ENCODE measurements around the gene HCK. TPM values are rescaled to one million over a fixed set of nuclear protein-coding genes. Genes with fewer than 3 reads are reported as not detected.

The HCK gene
- total RNA-seq, result 0.65 TPM in 1 of 2 replicates, not detected in the other

DNA sequence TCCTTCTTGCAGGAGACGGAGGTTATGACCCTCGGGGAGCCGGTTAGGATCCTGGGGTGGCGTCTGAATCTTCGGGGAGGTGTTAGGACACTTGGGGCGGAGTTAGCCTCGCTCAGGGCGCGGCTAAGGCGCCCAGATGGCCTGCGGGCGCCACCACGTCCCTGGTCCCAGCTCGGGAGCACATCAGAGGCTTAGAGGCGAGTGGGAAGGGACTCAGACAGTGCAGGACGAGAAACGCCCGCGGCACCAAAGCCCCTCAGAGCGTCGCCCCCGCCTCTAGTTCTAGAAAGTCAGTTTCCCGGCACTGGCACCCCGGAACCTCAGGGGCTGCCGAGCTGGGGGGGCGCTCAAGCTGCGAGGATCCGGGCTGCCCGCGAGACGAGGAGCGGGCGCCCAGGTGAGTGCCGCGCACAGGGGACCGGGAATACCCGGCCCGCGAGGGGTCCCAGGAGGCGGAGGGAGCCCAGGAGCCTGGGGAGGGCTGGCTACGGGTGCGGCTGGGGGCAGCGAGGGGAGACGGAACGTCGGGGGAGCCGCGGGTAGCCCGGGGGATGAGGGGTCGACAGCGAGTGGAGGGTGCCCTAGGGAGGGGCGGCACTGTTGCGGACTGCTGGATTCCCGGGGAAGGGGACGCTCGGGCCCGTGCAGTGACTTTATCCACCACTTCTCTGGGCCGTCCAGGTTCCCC lies at the start of gene HCK:
Gene HCK, plus strand, starts transcription at position 153 of the 688 bp plus-strand sequence.

DNA sequence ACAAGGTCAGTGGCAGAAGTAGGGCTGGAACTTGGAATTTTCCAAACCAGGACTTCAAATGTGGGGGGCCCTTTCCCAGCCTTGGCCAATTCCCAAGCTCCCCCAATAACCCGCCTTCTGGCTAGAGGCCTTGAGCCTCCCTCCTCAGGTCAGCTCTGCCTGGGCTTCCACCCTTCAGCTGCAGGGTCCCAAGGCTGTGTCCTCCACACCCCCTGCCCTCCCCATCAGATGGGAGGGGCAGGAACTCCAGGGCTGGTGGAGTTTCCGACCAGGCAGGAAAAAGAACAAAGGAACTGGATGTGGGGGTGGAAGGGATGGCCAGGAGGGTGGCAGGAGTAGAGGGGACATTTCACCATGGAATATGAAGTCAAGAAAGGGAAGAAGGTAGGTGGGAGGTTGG lies 41.9 kb upstream of the HCK start, which contains the start of gene CCM2L:
Gene CCM2L, plus strand, starts transcription at position 338 of the 400 bp plus-strand sequence. Its CDS starts 17 bp downstream, at position 355.

DNA sequence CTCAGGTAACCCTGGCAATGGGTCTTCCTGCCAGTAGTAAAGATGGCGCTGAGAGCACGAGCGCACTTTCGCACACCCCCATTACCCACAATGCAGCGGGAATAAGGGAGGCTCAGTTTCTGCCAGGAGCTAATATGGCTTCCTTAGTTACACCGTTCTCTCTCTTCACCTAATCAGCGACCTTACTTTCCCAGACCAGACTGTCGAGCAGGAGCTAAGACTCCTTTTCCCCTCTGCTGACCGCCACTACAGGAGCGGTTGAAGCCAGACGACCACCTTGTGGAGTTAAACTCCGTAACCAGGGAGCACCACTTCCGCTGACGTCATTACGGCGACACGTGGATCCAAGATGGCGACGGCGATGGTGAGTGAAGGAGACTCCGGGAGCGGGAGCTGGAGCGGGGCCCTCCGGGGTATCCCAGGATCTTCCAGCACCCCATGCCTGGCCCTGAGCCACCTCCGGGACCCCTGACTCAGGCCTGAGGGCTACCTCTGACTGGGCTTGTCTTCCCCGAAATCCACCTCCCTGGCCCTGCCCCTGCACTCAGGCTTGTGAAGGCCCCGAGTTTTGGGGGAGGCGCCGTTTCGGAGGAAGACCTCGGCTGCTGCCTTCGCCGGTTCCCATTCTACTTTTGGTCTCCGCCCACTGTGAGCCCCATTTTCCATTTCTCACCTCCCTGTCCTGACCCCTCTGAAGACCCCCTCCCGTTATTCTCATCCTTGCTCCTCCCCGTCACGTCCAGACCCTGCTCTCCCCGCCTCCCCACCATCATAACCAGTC lies 57.5 kb downstream of the HCK start, which contains the start of gene TM9SF4:
Gene TM9SF4, plus strand, starts transcription at position 323 of the 781 bp plus-strand sequence. Its CDS starts 27 bp downstream, at position 350.

Small RNA genes lying within 50 kb of the gene (small RNA-seq; reads per million reads assigned to genes)
- gene RNA5SP481 (0.27 reads per million), gene RNA5SP482 (not detected)

Other genes with a start within 250 kb of the HCK start
- gene MYLK2, start 232.9 kb upstream of the HCK start, total RNA-seq, result under 0.01 and 0.12 TPM in 2 replicates
- gene FOXS1, start 206.6 kb upstream of the HCK start, total RNA-seq, result 0.16 TPM in 1 of 2 replicates, not detected in the other
- 2.1 TPM in 1 of 2 replicates, not detected in the other for gene DUSP15, start 181.7 kb upstream of the HCK start, total RNA-seq
- not detected in 2 replicates for gene TTLL9, start 181.6 kb upstream of the HCK start, total RNA-seq
- gene PDRG1, start 100.2 kb upstream of the HCK start, total RNA-seq, result 2.8 and 4.0 TPM in 2 replicates
- not detected in 2 replicates for gene XKR7, start 84.1 kb upstream of the HCK start, total RNA-seq
- not detected in 2 replicates for gene CCM2L, start 41.8 kb upstream of the HCK start, total RNA-seq
- 57.3 and 57.8 TPM in 2 replicates for gene TM9SF4, start 57.5 kb downstream of the HCK start, total RNA-seq
- gene PLAGL2, start 155.5 kb downstream of the HCK start, total RNA-seq, result 4.4 and 4.9 TPM in 2 replicates
- 44.9 and 51.1 TPM in 2 replicates for gene POFUT1, start 155.6 kb downstream of the HCK start, total RNA-seq
- gene KIF3B, start 225.4 kb downstream of the HCK start, total RNA-seq, result 31.8 and 32.8 TPM in 2 replicates